Colonic mucosa (tissue), 4 donors: ENCODE data around the gene TMEM254. TPM values are rescaled to one million over a fixed set of nuclear protein-coding genes. Genes with fewer than 3 reads are reported as not detected.

Experiments used
- DNase-seq: peaks from one replicate; pipeline ENCODE4 v3.0.0-alpha.2; 2020
- H3K27ac ChIP-seq: fragments of 200-600 bp; one replicate; pipeline ENCODE4 v1.8.0; 2021
- H3K27me3 ChIP-seq: fragments of 200-600 bp; one replicate; pipeline ENCODE4 v1.8.0; 2021
- H3K36me3 ChIP-seq: fragments of 200-600 bp; one replicate; pipeline ENCODE4 v1.8.0; 2021
- H3K4me1 ChIP-seq: fragments of 200-600 bp; one replicate; pipeline ENCODE4 v1.8.0; 2021; ENCODE audit warnings: mild to moderate bottlenecking
- H3K4me3 ChIP-seq: fragments of 200-600 bp; one replicate; pipeline ENCODE4 v1.8.0; 2021
- H3K9ac ChIP-seq, 2 donors: one replicate each; pipeline ENCODE4 v1.7.0; 2013; ENCODE audit warnings: control low read depth in 2 of 2, low read depth in 2 of 2, low read length in 2 of 2
- H3K9me3 ChIP-seq: fragments of 200-600 bp; one replicate; pipeline ENCODE4 v1.8.0; 2021
- intact Hi-C: fragments of 100-400 bp; cut with DNase I; formaldehyde crosslinking; loops from one replicate; pipeline ENCODE4 v1.14.1; 2022
- total RNA-seq, 2 donors: library from RNA; stranded (reverse); fragmentation: NEBNext Ultra II Directional in 1 of 2; extraction: Animal tissue kit (Norgen Biotek cat#: 25700) in 1 of 2; gene quantifications; one replicate each; pipeline ENCODE4 v1.2.1, GENCODE V29; 2021
- TF ChIP-seq, protein P1 (sequence below): fragments of 200-600 bp; IDR thresholded peaks from one replicate; pipeline ENCODE4 v1.8.0; 2022; ENCODE audit warnings: antibody characterized with exemption, mild to moderate bottlenecking
- donor health status: healthy.
- donor health status: DM: no; HTN: no; CAD: no.
- donor health status: DM: no; HTN: no; CAD: no.

The TMEM254 gene
- total RNA-seq, 2 donors from 2014 or later = 15.7 to 32.0 TPM

DNA sequence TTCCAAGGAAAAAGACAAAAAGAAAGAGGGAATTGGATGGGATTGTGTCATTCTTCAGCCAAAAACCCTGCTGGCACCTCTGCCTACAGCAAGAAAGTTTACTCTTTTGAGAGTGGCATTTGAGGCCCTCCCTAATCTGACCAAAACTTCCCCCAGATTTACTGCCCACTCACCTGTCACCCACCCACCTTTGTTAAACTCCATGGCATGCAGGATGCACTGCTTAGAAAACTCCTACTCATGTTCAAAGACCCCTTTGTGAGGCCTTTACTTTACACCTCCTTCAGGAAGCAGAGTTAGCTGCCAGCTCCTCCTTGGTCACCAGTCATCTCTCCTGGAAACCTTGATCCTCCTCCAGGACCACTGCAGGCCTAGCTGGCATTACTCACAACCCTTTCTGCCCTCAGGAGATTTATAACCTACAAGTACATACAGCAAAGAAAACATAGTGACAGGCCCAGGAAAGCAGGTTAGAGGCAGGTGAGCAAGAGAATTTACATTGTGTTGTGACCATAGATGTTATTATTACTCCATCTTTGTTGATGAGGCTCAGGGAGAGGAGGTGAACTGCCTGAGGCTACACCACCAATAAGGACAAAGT, 43.7 kb downstream of the TMEM254 start:
- no peak for DNase-seq
- no peaks in the 10 kb centered on the region for H3K27me3 ChIP-seq
- no peak overlapping the region for H3K4me3 ChIP-seq
- H3K4me1 ChIP-seq = no peaks in the 10 kb centered on the region
- TF ChIP-seq, protein P1, sequence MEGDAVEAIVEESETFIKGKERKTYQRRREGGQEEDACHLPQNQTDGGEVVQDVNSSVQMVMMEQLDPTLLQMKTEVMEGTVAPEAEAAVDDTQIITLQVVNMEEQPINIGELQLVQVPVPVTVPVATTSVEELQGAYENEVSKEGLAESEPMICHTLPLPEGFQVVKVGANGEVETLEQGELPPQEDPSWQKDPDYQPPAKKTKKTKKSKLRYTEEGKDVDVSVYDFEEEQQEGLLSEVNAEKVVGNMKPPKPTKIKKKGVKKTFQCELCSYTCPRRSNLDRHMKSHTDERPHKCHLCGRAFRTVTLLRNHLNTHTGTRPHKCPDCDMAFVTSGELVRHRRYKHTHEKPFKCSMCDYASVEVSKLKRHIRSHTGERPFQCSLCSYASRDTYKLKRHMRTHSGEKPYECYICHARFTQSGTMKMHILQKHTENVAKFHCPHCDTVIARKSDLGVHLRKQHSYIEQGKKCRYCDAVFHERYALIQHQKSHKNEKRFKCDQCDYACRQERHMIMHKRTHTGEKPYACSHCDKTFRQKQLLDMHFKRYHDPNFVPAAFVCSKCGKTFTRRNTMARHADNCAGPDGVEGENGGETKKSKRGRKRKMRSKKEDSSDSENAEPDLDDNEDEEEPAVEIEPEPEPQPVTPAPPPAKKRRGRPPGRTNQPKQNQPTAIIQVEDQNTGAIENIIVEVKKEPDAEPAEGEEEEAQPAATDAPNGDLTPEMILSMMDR = no peak
- H3K9me3 ChIP-seq = no peaks in the 10 kb centered on the region
- intact Hi-C loops = no loop called here
- H3K9ac ChIP-seq = no peak overlapping the region
- H3K27ac ChIP-seq = no peak overlapping the region
- H3K36me3 ChIP-seq = no peaks in the 10 kb centered on the region

DNA sequence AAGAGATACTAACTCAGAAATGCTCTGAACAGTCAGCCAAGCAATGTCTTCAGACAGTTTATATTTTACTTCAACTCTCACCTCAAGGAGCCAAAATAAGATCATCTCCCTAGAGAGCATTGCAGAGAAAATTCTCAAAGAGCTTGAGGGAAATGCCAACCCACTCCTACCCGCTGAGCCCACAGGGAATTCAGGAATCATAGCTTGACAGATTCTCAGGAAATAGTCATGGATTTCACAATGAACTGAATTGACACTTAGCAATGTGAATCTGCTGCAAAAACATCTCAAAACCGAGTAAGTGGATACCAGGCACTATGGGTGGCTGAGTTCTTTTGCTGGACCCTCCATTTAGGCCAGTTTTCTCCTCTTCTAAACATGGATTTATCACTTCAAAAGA, 44.3 kb downstream of the TMEM254 start:
- TF ChIP-seq, protein P1 = no peak
- intact Hi-C loops = no loop called here

DNA sequence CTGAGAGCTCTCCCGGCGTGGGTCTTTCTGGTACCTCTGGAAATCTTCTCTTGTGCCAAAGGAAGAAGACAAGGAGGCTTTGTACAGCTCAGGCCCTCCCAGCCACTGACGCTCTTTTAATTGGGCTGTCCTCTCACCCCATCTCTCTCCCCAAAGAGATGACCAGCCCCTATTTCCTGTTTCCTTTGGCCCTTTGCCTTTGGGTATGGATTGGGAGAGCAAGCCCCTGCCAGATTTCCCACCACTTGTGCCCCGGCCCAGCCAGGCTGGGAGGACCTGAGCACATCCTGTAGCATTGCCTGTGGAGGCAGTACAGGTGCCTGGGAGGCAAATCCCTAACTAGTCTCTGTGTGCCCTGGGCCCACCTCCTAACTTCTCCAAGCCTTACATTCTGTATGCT, 48.4 kb downstream of the TMEM254 start:
- intact Hi-C loops = loop anchor here (5.0 kb wide), 1 partner anchor 70 kb away; no protein-coding TSS in a partner anchor
- H3K9me3 ChIP-seq = no peaks in the 10 kb centered on the region
- no peak overlapping the region for H3K4me3 ChIP-seq

More for the DNA sequence above, 44.3 kb downstream of the TMEM254 start:
- Histone ChIP-seq H3K27me3 (no peaks in the 10 kb centered on the region), H3K9ac (no peak overlapping the region), H3K4me3 (no peak overlapping the region), H3K9me3 (no peaks in the 10 kb centered on the region), H3K36me3 (no peaks in the 10 kb centered on the region), H3K4me1 (no peaks in the 10 kb centered on the region), H3K27ac (no peak overlapping the region)
- DNase-seq = no peak

DNA sequence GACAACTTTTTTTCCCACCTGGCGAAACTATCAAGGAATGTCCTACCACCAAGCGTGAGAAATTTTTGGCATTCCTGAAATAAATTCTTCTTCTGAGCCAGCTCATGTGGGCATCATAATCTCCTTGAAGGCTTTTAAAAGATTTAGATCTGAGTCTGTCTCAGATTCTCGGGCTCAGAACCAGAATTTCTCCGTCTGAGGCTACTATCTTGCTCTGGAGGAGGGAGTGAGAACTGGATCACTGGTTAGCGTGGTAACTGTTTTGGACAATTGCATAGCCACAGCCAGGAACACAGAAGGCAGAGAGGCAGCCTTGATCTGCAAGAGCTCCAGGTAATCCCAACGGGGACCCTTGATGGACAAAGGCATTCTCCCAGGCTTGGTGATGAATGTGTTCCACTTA, 53.0 kb downstream of the TMEM254 start:
- Histone ChIP-seq H3K36me3 (no peaks in the 10 kb centered on the region), H3K27me3 (peaks cover 19% of the 10 kb centered on the region), H3K4me1 (no peaks in the 10 kb centered on the region), H3K27ac (no peak overlapping the region), H3K4me3 (no peak overlapping the region), H3K9me3 (no peaks in the 10 kb centered on the region), H3K9ac (no peak overlapping the region)
- intact Hi-C loops = no loop called here
- TF ChIP-seq, protein P1 = no peak
- DNase-seq = no peak

More for the DNA sequence above, 48.4 kb downstream of the TMEM254 start:
- Histone ChIP-seq H3K27me3 (peaks cover 4% of the 10 kb centered on the region), H3K27ac (no peak overlapping the region), H3K9ac (no peak overlapping the region), H3K36me3 (no peaks in the 10 kb centered on the region), H3K4me1 (no peaks in the 10 kb centered on the region)
- TF ChIP-seq, protein P1 = no peak
- DNase-seq = no peak

DNA sequence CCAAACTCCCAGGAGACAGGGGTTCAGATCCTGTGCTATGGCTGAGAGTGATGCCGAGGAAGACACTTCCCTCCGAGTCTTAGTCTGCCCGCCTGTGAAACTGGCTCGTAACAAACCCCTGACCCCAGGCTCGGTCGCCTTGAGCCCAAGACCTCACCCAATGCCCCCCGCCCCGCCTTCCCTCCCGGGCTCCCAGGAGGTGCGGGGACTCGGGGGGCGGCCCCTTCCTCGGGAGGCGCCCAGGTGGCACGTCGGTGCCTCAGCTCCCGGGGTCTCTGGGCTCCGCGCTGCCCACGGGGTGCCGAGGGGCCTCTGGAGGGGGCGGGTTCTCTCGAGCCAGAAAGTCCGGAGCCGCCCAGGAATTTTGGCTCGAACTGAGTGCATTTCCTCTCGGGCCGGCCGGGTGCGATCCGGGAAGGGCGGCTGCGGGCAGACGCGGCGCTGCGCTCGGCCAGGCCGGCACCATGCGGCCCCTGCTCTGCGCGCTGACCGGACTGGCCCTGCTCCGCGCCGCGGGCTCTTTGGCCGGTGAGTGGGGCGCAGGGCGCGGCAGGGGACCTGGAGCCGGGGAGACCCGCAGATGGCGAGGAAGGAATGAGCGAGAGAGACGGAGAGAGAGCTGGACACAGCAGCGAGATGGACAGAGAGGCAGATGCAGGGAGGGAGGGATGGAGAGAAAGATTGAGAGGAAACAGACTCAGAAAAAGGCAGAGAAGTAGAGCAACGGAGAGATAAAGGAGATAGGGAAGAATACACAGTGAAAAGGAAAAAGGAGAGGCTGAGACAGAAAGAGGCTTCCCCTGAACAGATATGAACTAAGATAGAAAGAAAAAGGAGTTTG, 54.1 kb downstream of the TMEM254 start, which contains the start of gene PLAC9:
Gene PLAC9, plus strand, starts transcription at position 432 of the 841 bp plus-strand sequence. Its CDS starts 33 bp downstream, at position 465.
- no peak for DNase-seq
- no peak within 1 kb of the TSS for H3K27ac ChIP-seq

More for the DNA sequence above, 54.1 kb downstream of the TMEM254 start, which contains the start of gene PLAC9:
- Histone ChIP-seq H3K27me3 (peaks cover 19% of the 10 kb centered on the region), H3K9ac (peak within 1 kb of the TSS; percentile 26), H3K36me3 (no peaks in the 10 kb centered on the region), H3K9me3 (no peaks in the 10 kb centered on the region), H3K4me1 (no peaks in the 10 kb centered on the region), H3K4me3 (peak within 1 kb of the TSS; percentile 19)
- TF ChIP-seq, protein P1 = no peak
- intact Hi-C loops = no loop called here
